Keratinocyte (primary cell): ENCODE measurements around the gene SYNE2. TPM values are rescaled to one million over a fixed set of nuclear protein-coding genes. Genes with fewer than 3 reads are reported as not detected.

Experiments
- DNase-seq: peaks from one replicate; pipeline ENCODE4 v3.0.0-alpha.2; 2011; ENCODE audit warnings: low read depth, missing footprints, low spot score
- FAIRE-seq: peaks from 2 replicates; lab custom pipeline; 2011; peaks lifted over from hg19 to GRCh38; lab: Jason Lieb, UNC
- H2AFZ ChIP-seq: 2 replicates; pipeline ENCODE4 v1.6.0; 2012; ENCODE audit warnings: low read length, control low read depth, inconsistent platforms; ENCODE audit not compliant: control insufficient read depth
- H3K27ac ChIP-seq: 2 replicates; pipeline ENCODE4 v1.5.1; 2011; ENCODE audit warnings: low read length; ENCODE audit not compliant: control insufficient read depth, insufficient read depth
- H3K27me3 ChIP-seq: 3 replicates; pipeline ENCODE4 v1.6.0; 2011; ENCODE audit warnings: low read length; ENCODE audit not compliant: control insufficient read depth, insufficient read depth; ENCODE audit errors: extremely low read depth
- H3K36me3 ChIP-seq, 2 experiments: 2 replicates in 1 of 2; 3 replicates in 1 of 2; pipeline ENCODE4 v1.5.1; 2011; ENCODE audit warnings: low read length in 2 of 2, mild to moderate bottlenecking in 1 of 2; ENCODE audit not compliant: control insufficient read depth in 2 of 2, insufficient read depth in 2 of 2; ENCODE audit errors: extremely low read depth in 1 of 2
- H3K4me1 ChIP-seq: 3 replicates; pipeline ENCODE4 v1.5.1; 2011; ENCODE audit warnings: low read length; ENCODE audit not compliant: control insufficient read depth, insufficient read depth; ENCODE audit errors: extremely low read depth
- H3K4me2 ChIP-seq: 3 replicates; pipeline ENCODE4 v1.6.0; 2011; ENCODE audit warnings: low read depth, low read length; ENCODE audit not compliant: control insufficient read depth, insufficient read depth; ENCODE audit errors: extremely low read depth
- H3K4me3 ChIP-seq, 3 experiments: fragments of 200-600 bp in 1 of 3; sonication (generic) in 1 of 3; 2 replicates in 2 of 3; 3 replicates in 1 of 3; pipeline ENCODE4 v1.5.1; 2011 to 2016; ENCODE audit warnings: low read length in 3 of 3, mild to moderate bottlenecking in 3 of 3, control low read depth in 2 of 3, inconsistent platforms in 1 of 3, low read depth in 1 of 3, mixed read lengths in 1 of 3, mixed run types in 1 of 3, moderate library complexity in 1 of 3; ENCODE audit not compliant: control insufficient read depth in 2 of 3, insufficient read depth in 2 of 3; ENCODE audit errors: extremely low read depth in 1 of 3
- H3K79me2 ChIP-seq: 2 replicates; pipeline ENCODE4 v1.6.0; 2012; ENCODE audit warnings: low read length; ENCODE audit not compliant: control insufficient read depth, insufficient read depth
- H3K9ac ChIP-seq: 3 replicates; pipeline ENCODE4 v1.6.0; 2011; ENCODE audit warnings: low read length; ENCODE audit not compliant: control insufficient read depth, insufficient read depth; ENCODE audit errors: extremely low read depth
- H3K9me1 ChIP-seq: 3 replicates; pipeline ENCODE4 v1.6.0; 2011; ENCODE audit warnings: low read length; ENCODE audit not compliant: control insufficient read depth, insufficient read depth; ENCODE audit errors: extremely low read depth
- H3K9me3 ChIP-seq: 2 replicates; pipeline ENCODE4 v1.5.1; 2012; ENCODE audit warnings: low read depth, low read length; ENCODE audit not compliant: control insufficient read depth
- H4K20me1 ChIP-seq: 3 replicates; pipeline ENCODE4 v1.6.0; 2011; ENCODE audit warnings: low read length; ENCODE audit not compliant: control insufficient read depth, insufficient read depth; ENCODE audit errors: extremely low read depth
- CTCF ChIP-seq, 3 experiments: IDR thresholded peaks in 1 of 3; conservative IDR thresholded peaks in 1 of 3; optimal IDR thresholded peaks in 1 of 3; 2 replicates in 2 of 3; 3 replicates in 1 of 3; pipeline versions ENCODE3 to v1.5.1; 2011; ENCODE audit warnings: low read length in 3 of 3, mild to moderate bottlenecking in 3 of 3, moderate library complexity in 2 of 3, control low read depth in 1 of 3, inconsistent platforms in 1 of 3; ENCODE audit not compliant: insufficient read depth in 2 of 3; ENCODE audit errors: extremely low read depth in 1 of 3
- EZH2 ChIP-seq: IDR thresholded peaks from one replicate; pipeline ENCODE4 v1.6.1; 2012; ENCODE audit warnings: inconsistent platforms, mild to moderate bottlenecking, low read length, moderate library complexity
- dilution Hi-C: fragments of 300-500 bp; cut with MboI; formaldehyde crosslinking; loops from one replicate; pipeline ENCODE4 v1.7.0; 2020; ENCODE audit warnings: low sequenced_read_pairs; ENCODE audit not compliant: extremely low pct_ligation_motif_present
- polyA plus RNA-seq, 5 experiments: library from polyadenylated mRNA; depleted of rRNA in 3 of 5; stranded (reverse) in 3 of 5; stranded (forward) in 1 of 5; unstranded in 1 of 5; fragments of >200 nt; gene quantifications; 1 replicate in 1 of 5; 2 replicates in 3 of 5; 3 replicates in 1 of 5; pipeline versions ENCODE4 v1.2.1 to v1.2.3, GENCODE V29; 2011 to 2012; ENCODE audit warnings: missing spikeins in 2 of 5, low read depth in 1 of 5, low replicate concordance in 1 of 5

SYNE2 gene
- polyA plus RNA-seq, 1 donor (not counting 4 experiments of a cell fraction or from before 2014, with no cell fraction given) = 9.9 TPM

GRCh38 chr14:64060199-64060545 lies 207.4 kb downstream of the SYNE2 start:
- H3K27me3 ChIP-seq = no peaks in the 10 kb centered on the region
- H3K9me1 ChIP-seq = no peaks in the 10 kb centered on the region
- peaks cover 40% of the 10 kb centered on the region for H3K4me1 ChIP-seq
- H3K4me3 ChIP-seq = peak overlapping the region in 2 of 3 experiments; percentile 31 to 45
- dilution Hi-C loops = no loop called here
- DNase-seq = peak; percentile 90
- H3K9ac ChIP-seq = peak overlapping the region; percentile 79
- no peak for FAIRE-seq
- H3K9me3 ChIP-seq = no peaks in the 10 kb centered on the region
- H2AFZ ChIP-seq = peak overlapping the region; percentile 60
- no peak for TF ChIP-seq EZH2
- TF ChIP-seq CTCF (optimal IDR thresholded peaks at IDR 0.05 in 1 of 3, IDR thresholded peaks at IDR 0.05 in 1 of 3, conservative IDR thresholded peaks at IDR 0.05 in 1 of 3; ENCODE audit: extremely low read depth in 1 of 3, insufficient read depth in 2 of 3, low read length in 3 of 3) = no peak
- no peaks in the 10 kb centered on the region for H4K20me1 ChIP-seq
- no peaks in the 10 kb centered on the region for H3K79me2 ChIP-seq
- peak overlapping the region; percentile 99 for H3K27ac ChIP-seq
- peaks cover 0 to 2% of the 10 kb centered on the region in 2 experiments for H3K36me3 ChIP-seq
- H3K4me2 ChIP-seq = peak overlapping the region; percentile 87

GRCh38 chr14:64060648-64061096 lies 207.9 kb downstream of the SYNE2 start:
- Histone ChIP-seq H3K9ac (peak overlapping the region; percentile 79), H3K9me1 (no peaks in the 10 kb centered on the region), H3K27me3 (no peaks in the 10 kb centered on the region), H3K27ac (peak overlapping the region; percentile 99), H3K4me3 (peak overlapping the region in 2 of 3 experiments; percentile 31 to 45), H3K4me2 (peak overlapping the region; percentile 87), H3K4me1 (peaks cover 40% of the 10 kb centered on the region), H4K20me1 (no peaks in the 10 kb centered on the region), H2AFZ (peak overlapping the region; percentile 88), H3K9me3 (no peaks in the 10 kb centered on the region), H3K79me2 (no peaks in the 10 kb centered on the region), H3K36me3 (peaks cover 0 to 2% of the 10 kb centered on the region in 2 experiments)
- FAIRE-seq = peak; percentile 98
- TF ChIP-seq EZH2 = no peak
- TF ChIP-seq CTCF (optimal IDR thresholded peaks at IDR 0.05 in 1 of 3, IDR thresholded peaks at IDR 0.05 in 1 of 3, conservative IDR thresholded peaks at IDR 0.05 in 1 of 3; ENCODE audit: extremely low read depth in 1 of 3, insufficient read depth in 2 of 3, low read length in 3 of 3) = peak; percentile 82 to 91 (median 83)
- dilution Hi-C loops = no loop called here
- DNase-seq = peak; percentile 98
